Measurements from ENCODE around the gene GBE1. TPM values are rescaled to one million over a fixed set of nuclear protein-coding genes. Genes with fewer than 3 reads are reported as not detected.

GBE1 gene
- total RNA-seq, 2 experiments from 2014 or later, result 37.5 to 41.1 TPM

DNA sequence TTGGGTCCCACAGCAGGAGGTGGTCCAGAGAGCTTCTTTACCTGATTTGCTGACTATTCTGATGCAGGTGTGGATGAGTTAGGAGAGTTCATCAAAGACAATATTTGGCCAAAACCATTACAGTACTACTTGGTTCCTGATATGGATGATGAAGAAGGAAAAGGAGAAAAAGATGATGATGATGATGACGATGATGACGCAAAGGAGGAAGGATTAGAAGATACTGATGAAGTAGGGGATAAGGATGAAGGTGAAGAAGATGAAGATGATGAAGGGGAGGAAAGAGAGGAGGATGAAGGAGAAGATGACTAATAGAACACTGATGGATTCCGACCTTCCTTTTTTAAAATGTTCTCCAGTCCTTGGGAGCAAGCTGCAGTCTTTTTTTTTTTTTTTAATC lies 148.7 kb downstream of the GBE1 start:
- Mint-ChIP-seq H3K27me3 (no peaks in the 10 kb centered on the region), H3K27ac (no peak overlapping the region), H3K36me3 (peaks cover 15% of the 10 kb centered on the region), H3K4me3 (no peak overlapping the region), H3K4me1 (no peaks in the 10 kb centered on the region), H3K9me3 (peaks cover 5% of the 10 kb centered on the region)
- POLR2A ChIA-PET, result no interaction called here
- no peak for ATAC-seq (ENCODE audit: low read depth)
- DNase-seq, result no peak

GRCh38 chr3:81602781-81603180 lies 158.7 kb downstream of the GBE1 start:
- peaks cover 7% of the 10 kb centered on the region for H3K4me1 Mint-ChIP-seq
- peaks cover 4% of the 10 kb centered on the region for H3K36me3 Mint-ChIP-seq
- no peaks in the 10 kb centered on the region for H3K27me3 Mint-ChIP-seq
- POLR2A ChIA-PET, result no interaction called here
- no peak overlapping the region for H3K27ac Mint-ChIP-seq
- no peak for DNase-seq
- ATAC-seq (ENCODE audit: low read depth), result no peak
- no peaks in the 10 kb centered on the region for H3K9me3 Mint-ChIP-seq
- H3K4me3 Mint-ChIP-seq, result no peak overlapping the region

GRCh38 chr3:81601707-81602305 lies 159.6 kb downstream of the GBE1 start:
- DNase-seq (no peak), ATAC-seq (ENCODE audit: low read depth) (no peak)
- Mint-ChIP-seq H3K27ac (no peak overlapping the region), H3K4me1 (peaks cover 7% of the 10 kb centered on the region), H3K27me3 (no peaks in the 10 kb centered on the region), H3K9me3 (no peaks in the 10 kb centered on the region), H3K36me3 (peaks cover 4% of the 10 kb centered on the region), H3K4me3 (no peak overlapping the region)
- POLR2A ChIA-PET, result no interaction called here

DNA sequence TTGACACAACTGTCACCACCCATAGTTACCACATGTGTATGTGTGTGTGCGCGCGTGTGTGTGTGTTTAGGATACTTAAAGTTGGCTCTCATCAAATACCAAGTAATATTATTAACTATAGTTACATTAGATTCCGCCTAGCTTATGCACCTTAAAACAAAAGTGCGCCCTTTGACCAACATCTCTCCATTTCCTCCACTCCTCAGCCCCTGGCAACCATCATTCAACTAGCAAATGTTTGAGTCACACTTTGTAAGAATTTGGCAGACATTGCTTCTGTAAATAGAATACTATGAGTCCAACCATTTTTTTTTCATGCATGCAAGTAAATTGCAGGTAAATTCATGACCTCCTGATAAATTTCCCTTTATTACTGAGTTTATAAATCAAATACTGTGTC lies 169.3 kb downstream of the GBE1 start:
- DNase-seq (no peak), ATAC-seq (ENCODE audit: low read depth) (no peak)
- H3K4me3 Mint-ChIP-seq, result no peak overlapping the region
- no peaks in the 10 kb centered on the region for H3K9me3 Mint-ChIP-seq
- H3K27ac Mint-ChIP-seq, result no peak overlapping the region
- POLR2A ChIA-PET, result interaction anchor here (0.6 to 0.7 kb wide), 2 partner anchors 195 to 266 kb away, joined by 3 read pairs; no protein-coding TSS in a partner anchor
- no peaks in the 10 kb centered on the region for H3K27me3 Mint-ChIP-seq
- no peaks in the 10 kb centered on the region for H3K4me1 Mint-ChIP-seq
- H3K36me3 Mint-ChIP-seq, result peaks cover 8% of the 10 kb centered on the region

DNA sequence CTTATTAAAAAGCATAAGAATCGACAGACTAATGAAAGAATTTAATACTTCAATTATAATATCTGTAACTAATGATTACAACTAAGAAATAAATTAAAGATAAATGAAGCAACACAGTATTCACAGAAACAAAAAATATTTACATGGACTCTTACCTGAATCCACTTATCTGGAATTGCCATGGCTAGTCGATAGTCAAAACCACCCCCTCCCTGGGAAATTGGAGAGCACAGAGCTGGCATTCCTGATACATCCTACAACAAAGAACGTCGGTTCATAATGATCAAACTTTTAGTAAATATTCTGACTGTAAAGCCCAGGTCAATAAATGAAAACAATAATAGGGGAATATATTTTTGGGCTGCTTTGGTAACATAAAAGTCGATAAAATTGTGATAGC lies 175.5 kb downstream of the GBE1 start:
- Mint-ChIP-seq H3K27me3 (no peaks in the 10 kb centered on the region), H3K4me1 (peaks cover 2% of the 10 kb centered on the region), H3K4me3 (no peak overlapping the region), H3K9me3 (no peaks in the 10 kb centered on the region), H3K36me3 (peaks cover 2% of the 10 kb centered on the region), H3K27ac (no peak overlapping the region)
- ATAC-seq (ENCODE audit: low read depth) (no peak), DNase-seq (no peak)
- POLR2A ChIA-PET, result no interaction called here

DNA sequence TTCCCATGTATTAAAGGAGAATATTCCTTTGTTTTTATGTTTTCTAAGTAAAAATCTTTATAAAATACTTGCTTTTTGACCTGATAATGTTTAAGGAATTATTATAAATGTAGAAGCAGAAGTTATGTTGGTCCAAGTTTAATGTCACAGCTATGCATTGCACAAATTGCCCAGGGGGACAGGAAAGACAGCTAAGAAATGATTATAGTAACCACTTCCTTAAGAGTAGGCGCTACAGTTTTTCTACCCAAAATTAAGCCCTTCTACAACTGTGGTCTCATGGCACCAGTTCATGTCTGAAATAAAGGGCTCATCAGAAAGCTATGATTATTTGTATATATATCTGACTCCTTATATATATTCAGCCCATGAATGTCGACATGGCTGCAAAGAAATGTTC lies 176.4 kb downstream of the GBE1 start:
- Mint-ChIP-seq H3K4me1 (peaks cover 2% of the 10 kb centered on the region), H3K27me3 (no peaks in the 10 kb centered on the region), H3K36me3 (peaks cover 4% of the 10 kb centered on the region), H3K27ac (no peak overlapping the region), H3K4me3 (no peak overlapping the region), H3K9me3 (no peaks in the 10 kb centered on the region)
- POLR2A ChIA-PET, result no interaction called here
- DNase-seq (no peak), ATAC-seq (ENCODE audit: low read depth) (no peak)

DNA sequence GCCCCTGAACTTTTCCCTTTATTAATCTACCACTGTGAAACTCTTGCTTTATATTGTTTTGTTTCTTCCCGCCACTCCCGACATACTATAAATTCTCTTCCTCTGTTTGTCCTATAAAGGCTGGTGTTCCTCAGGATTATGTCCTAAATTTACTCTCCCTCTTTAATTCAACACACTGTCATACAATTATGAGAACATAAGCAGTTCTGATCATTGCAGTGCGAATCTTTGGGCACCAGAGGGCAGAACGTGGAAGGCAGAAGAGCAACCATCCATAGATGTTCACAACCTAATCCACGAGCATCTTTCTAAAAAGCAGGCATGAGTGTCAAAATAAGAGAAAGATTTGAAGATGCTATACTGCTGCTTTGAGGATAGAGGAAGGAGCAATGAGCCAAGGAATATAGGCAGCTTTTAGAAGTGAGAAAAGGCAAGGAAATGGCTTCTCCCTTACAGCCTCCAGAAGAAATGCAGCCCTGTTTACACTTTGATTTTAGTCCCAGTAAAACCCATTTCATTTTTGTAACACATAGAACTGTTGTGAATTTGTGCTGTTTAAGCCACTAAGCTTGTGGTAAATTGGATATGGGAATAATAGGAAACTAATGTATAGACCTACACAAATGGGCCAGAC lies 179.4 kb downstream of the GBE1 start:
- no peak overlapping the region for H3K4me3 Mint-ChIP-seq
- DNase-seq, result no peak
- POLR2A ChIA-PET, result no interaction called here
- peaks cover 8% of the 10 kb centered on the region for H3K36me3 Mint-ChIP-seq
- ATAC-seq (ENCODE audit: low read depth), result no peak
- H3K27ac Mint-ChIP-seq, result no peak overlapping the region
- H3K27me3 Mint-ChIP-seq, result no peaks in the 10 kb centered on the region
- no peaks in the 10 kb centered on the region for H3K9me3 Mint-ChIP-seq
- peaks cover 2% of the 10 kb centered on the region for H3K4me1 Mint-ChIP-seq

DNA sequence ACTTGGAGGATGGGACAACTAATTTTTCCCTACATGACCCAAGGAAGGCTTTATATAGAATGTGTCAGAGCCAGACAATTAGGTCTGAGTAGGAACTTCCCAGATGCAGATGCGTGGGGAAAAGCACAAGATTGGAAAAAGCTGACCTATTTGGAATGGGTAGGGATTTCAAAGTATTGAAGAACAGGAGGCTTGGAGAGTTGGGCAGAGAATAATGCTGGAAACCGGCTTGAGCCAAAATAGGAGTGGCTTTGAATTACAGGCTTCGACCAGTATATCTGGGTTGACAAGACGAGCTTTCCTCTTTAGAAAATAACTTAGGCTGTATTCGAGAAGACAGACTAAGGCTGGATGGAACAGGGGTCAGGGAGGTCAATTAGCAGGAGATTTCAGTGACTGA lies 181.1 kb downstream of the GBE1 start:
- POLR2A ChIA-PET, result no interaction called here

DNA sequence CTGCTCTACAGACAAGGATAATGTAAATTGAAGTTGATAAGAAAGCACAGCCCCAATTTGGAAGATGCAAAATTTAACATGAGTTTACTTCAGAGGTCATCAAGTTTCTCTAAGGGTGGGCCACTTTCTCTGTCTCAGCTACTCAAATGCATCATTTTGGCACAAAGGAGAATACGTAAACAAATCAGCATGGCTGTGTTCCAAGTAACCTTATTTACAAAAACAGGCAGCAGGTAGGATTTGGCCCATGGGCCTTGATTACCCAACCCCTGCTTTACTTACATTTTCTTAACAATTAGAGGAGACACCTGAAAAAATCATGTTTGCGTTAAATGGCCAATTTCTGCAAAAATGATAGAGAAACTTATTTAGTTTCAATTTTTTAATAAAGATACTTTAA lies 181.7 kb downstream of the GBE1 start:
- no peak overlapping the region for H3K4me3 Mint-ChIP-seq

More for the DNA sequence above, 181.1 kb downstream of the GBE1 start:
- H3K27ac Mint-ChIP-seq, result no peak overlapping the region
- H3K4me3 Mint-ChIP-seq, result no peak overlapping the region
- no peak for ATAC-seq (ENCODE audit: low read depth)
- H3K27me3 Mint-ChIP-seq, result no peaks in the 10 kb centered on the region
- H3K36me3 Mint-ChIP-seq, result peaks cover 8% of the 10 kb centered on the region
- DNase-seq, result no peak
- peaks cover 2% of the 10 kb centered on the region for H3K4me1 Mint-ChIP-seq
- no peaks in the 10 kb centered on the region for H3K9me3 Mint-ChIP-seq

DNA sequence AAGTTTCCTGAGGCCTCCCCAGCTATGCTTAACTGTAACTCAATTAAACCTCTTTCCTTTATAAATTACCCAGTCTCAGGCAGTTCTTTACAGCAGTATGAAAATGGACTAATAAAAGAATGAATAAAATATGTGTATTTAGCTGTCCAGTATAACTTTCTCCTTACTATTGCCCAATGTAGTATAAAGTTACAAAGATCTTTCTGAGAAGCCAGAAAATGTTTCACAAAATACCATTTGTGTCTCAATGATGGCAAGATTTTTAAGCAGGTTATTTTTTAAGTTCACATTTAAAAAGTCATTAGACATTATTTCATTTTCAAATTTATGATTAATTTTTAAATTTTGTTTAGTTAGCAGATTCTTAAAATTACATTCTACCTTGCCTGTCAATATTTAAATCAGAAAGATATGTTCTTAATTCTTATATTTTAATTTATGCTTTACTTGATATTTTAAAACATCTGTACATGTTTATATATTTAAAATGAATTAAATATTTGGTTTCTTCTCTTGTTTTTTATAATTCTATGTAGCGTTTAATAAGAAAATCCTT lies 189.2 kb downstream of the GBE1 start:
- H3K27ac Mint-ChIP-seq, result no peak overlapping the region
- no peaks in the 10 kb centered on the region for H3K27me3 Mint-ChIP-seq

More for the DNA sequence above, 181.7 kb downstream of the GBE1 start:
- POLR2A ChIA-PET, result no interaction called here
- Mint-ChIP-seq H3K27me3 (no peaks in the 10 kb centered on the region), H3K9me3 (no peaks in the 10 kb centered on the region), H3K27ac (no peak overlapping the region), H3K4me1 (no peaks in the 10 kb centered on the region), H3K36me3 (peaks cover 8% of the 10 kb centered on the region)
- DNase-seq (no peak), ATAC-seq (ENCODE audit: low read depth) (no peak)

DNA sequence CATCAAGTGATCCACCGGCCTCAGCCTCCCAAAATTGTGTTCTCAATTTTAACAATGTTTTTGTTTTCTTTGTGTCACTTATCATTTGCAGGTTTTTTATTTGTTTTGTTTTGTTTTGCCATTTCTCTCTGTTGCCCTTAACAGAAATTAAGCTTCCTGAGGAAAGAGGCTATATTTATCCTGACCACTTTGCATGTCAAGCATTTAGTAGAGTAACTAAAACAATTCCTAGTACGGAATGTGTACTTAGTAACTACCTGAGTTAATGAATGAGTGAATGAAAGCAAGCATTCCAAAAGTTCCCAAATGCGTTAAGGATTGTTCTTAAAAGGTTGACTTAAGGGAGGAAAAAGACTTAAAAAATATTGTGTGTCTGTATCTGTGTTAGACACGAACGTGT lies 193.1 kb downstream of the GBE1 start:
- DNase-seq, result no peak
- Mint-ChIP-seq H3K4me3 (no peak overlapping the region), H3K9me3 (peaks cover 2% of the 10 kb centered on the region), H3K4me1 (peaks cover 4% of the 10 kb centered on the region), H3K36me3 (peaks cover 38% of the 10 kb centered on the region), H3K27me3 (no peaks in the 10 kb centered on the region), H3K27ac (no peak overlapping the region)
- POLR2A ChIA-PET, result no interaction called here
- no peak for ATAC-seq (ENCODE audit: low read depth)

More for the DNA sequence above, 189.2 kb downstream of the GBE1 start:
- POLR2A ChIA-PET, result no interaction called here
- H3K9me3 Mint-ChIP-seq, result peaks cover 2% of the 10 kb centered on the region
- DNase-seq, result no peak
- no peak for ATAC-seq (ENCODE audit: low read depth)
- H3K4me1 Mint-ChIP-seq, result peaks cover 4% of the 10 kb centered on the region
- peaks cover 23% of the 10 kb centered on the region for H3K36me3 Mint-ChIP-seq
- no peak overlapping the region for H3K4me3 Mint-ChIP-seq

GRCh38 chr3:81565041-81565440 lies 196.4 kb downstream of the GBE1 start:
- no peak for ATAC-seq (ENCODE audit: low read depth)
- Mint-ChIP-seq H3K36me3 (peaks cover 24% of the 10 kb centered on the region), H3K4me1 (no peaks in the 10 kb centered on the region), H3K27ac (no peak overlapping the region), H3K9me3 (no peaks in the 10 kb centered on the region), H3K4me3 (no peak overlapping the region), H3K27me3 (no peaks in the 10 kb centered on the region)
- no peak for DNase-seq
- POLR2A ChIA-PET, result no interaction called here

DNA sequence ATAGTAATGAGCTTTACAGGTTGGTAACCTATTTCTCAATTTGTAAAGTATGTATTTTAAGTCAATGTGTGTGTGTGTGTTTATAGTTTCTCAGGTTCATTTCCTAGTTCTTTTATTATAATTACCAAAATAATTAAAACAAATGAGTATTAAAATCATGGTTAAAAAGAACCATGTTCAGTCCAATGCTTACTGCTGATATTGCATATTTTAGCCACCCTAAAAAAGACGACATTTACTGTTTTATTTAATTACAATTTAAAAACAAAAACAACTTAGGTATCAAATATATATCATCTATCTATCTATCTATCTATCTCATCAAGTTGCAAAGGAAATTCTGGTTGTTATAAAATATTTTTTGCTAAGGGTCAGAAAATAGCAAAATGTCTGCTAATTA lies 203.3 kb downstream of the GBE1 start:
- no peak for ATAC-seq (ENCODE audit: low read depth)
- POLR2A ChIA-PET, result no interaction called here
- peaks cover 3% of the 10 kb centered on the region for H3K4me1 Mint-ChIP-seq
- peaks cover 7% of the 10 kb centered on the region for H3K36me3 Mint-ChIP-seq
- H3K27ac Mint-ChIP-seq, result no peak overlapping the region
- DNase-seq, result no peak
- H3K9me3 Mint-ChIP-seq, result no peaks in the 10 kb centered on the region
- no peaks in the 10 kb centered on the region for H3K27me3 Mint-ChIP-seq
- H3K4me3 Mint-ChIP-seq, result no peak overlapping the region

GRCh38 chr3:81554801-81555200 lies 206.6 kb downstream of the GBE1 start:
- POLR2A ChIA-PET, result no interaction called here
- Mint-ChIP-seq H3K4me1 (peaks cover 3% of the 10 kb centered on the region), H3K4me3 (no peak overlapping the region), H3K27ac (no peak overlapping the region), H3K9me3 (peaks cover 4% of the 10 kb centered on the region), H3K36me3 (peaks cover 15% of the 10 kb centered on the region), H3K27me3 (no peaks in the 10 kb centered on the region)
- no peak for DNase-seq
- no peak for ATAC-seq (ENCODE audit: low read depth)

Measured in activated naive CD8-positive, alpha-beta T cell treated with anti-CD3 and anti-CD28 coated beads, Interleukin-2, amount 10 ng/mL, durations not matched to agents 7 days and 5 days (primary cell).